Lower leg skin (tissue), 4 donors: ENCODE results near the gene PRAME. TPM values are rescaled to one million over a fixed set of nuclear protein-coding genes. Genes with fewer than 3 reads are reported as not detected.

Source experiments
- DNase-seq, 2 donors: peaks; one replicate each; pipeline ENCODE4 v3.0.0-alpha.2; 2019; ENCODE audit warnings: low spot score in 2 of 2
- H3K4me3 ChIP-seq: fragments of 200-600 bp; sonication (generic); 2 replicates; pipeline ENCODE4 v1.5.1; 2017; ENCODE audit warnings: mild to moderate bottlenecking, low read depth; ENCODE audit not compliant: poor library complexity, severe bottlenecking
- CTCF ChIP-seq, 3 donors: fragments of 450-650 bp; IDR thresholded peaks; one replicate each; pipeline ENCODE4 v1.5.1; 2016; ENCODE audit warnings: antibody characterized with exemption in 3 of 3, mild to moderate bottlenecking in 3 of 3, moderate library complexity in 2 of 3
- POLR2A ChIP-seq, 2 donors: fragments of 450-650 bp; IDR thresholded peaks; one replicate each; pipeline ENCODE4 v1.6.1; 2016 to 2017; ENCODE audit warnings: antibody characterized with exemption in 2 of 2, mild to moderate bottlenecking in 1 of 2, moderate library complexity in 1 of 2
- WGBS, 2 donors: methylation state at CpG; one replicate each; pipeline ENCODE4 v1.1.5; 2018; 5-methylcytosine and 5-hydroxymethylcytosine counted together
- intact Hi-C: fragments of 100-400 bp; cut with DNase I; formaldehyde crosslinking; loops from one replicate; pipeline ENCODE4 v1.15.0; 2023; ENCODE audit warnings: low total_unique reads
- total RNA-seq, 4 donors: library from RNA; depleted of rRNA; stranded (reverse); fragments of >200 nt; gene quantifications; one replicate each; pipeline ENCODE4 v1.1.0, GENCODE V29; 2016

PRAME gene
- total RNA-seq, 4 donors from 2014 or later = not detected

GRCh38 chr22:22528780-22529179 is 30.3 kb downstream of the PRAME start:
- intact Hi-C loops = no loop called here
- WGBS, 2 donors = 84 to 94% methylated on average over 2 of the region's 2 CpGs
- TF ChIP-seq CTCF (IDR thresholded peaks at IDR 0.05) = no peak
- TF ChIP-seq POLR2A (IDR thresholded peaks at IDR 0.05) = no peak
- H3K4me3 ChIP-seq = no peak overlapping the region
- peak in 1 of 2 donors; percentile 37 for DNase-seq

GRCh38 chr22:22527312-22527711 is 31.8 kb downstream of the PRAME start:
- no peak for TF ChIP-seq POLR2A (IDR thresholded peaks at IDR 0.05)
- TF ChIP-seq CTCF (IDR thresholded peaks at IDR 0.05) = no peak
- WGBS, 2 donors = 72 to 84% methylated on average over 5 of the region's 5 CpGs
- peak in 1 of 2 donors; percentile 5 for DNase-seq
- no peak overlapping the region for H3K4me3 ChIP-seq
- intact Hi-C loops = no loop called here

- peak in 1 of 2 donors; percentile 20 for DNase-seq
- 82 to 87% methylated on average over 4 of the region's 4 CpGs for WGBS, 2 donors
- intact Hi-C loops = no loop called here
- H3K4me3 ChIP-seq = no peak overlapping the region
- TF ChIP-seq CTCF (IDR thresholded peaks at IDR 0.05) = no peak
- no peak for TF ChIP-seq POLR2A (IDR thresholded peaks at IDR 0.05)
Observed at GRCh38 chr22:22526125-22526912, 32.7 kb downstream of the PRAME start.

- peak in 1 of 2 donors; percentile 23 for DNase-seq
- intact Hi-C loops = no loop called here
- WGBS, 2 donors = 77 to 84% methylated on average over 6 of the region's 6 CpGs
- no peak overlapping the region for H3K4me3 ChIP-seq
- TF ChIP-seq CTCF (IDR thresholded peaks at IDR 0.05) (no peak), POLR2A (IDR thresholded peaks at IDR 0.05) (no peak)
Observed at GRCh38 chr22:22523494-22523893, 35.6 kb downstream of the PRAME start.

GRCh38 chr22:22521631-22522030 is 37.4 kb downstream of the PRAME start:
- intact Hi-C loops = no loop called here
- WGBS, 2 donors = 75 to 78% methylated on average over 8 of the region's 8 CpGs
- H3K4me3 ChIP-seq = no peak overlapping the region
- no peak for TF ChIP-seq CTCF (IDR thresholded peaks at IDR 0.05)
- TF ChIP-seq POLR2A (IDR thresholded peaks at IDR 0.05) = no peak
- DNase-seq = peak in 1 of 2 donors; percentile 31
